Neural progenitor cell (in vitro differentiated cells): Measurements from ENCODE around the gene TNRC18. TPM values are rescaled to one million over a fixed set of nuclear protein-coding genes. Genes with fewer than 3 reads are reported as not detected.
A peak's percentile ranks its signal among the peaks of the same experiment; 100 is the strongest.
"Not testable (repeated sequence)": the region's sequence is repeated elsewhere in the genome, so short reads cannot be mapped to it uniquely, and the experiment has no call there.

ENCODE experiments used
- DNase-seq: peaks from one replicate; pipeline ENCODE4 v3.0.0-alpha.2; 2016; ENCODE audit warnings: low spot score
- H2AFZ ChIP-seq: fragments of 200-600 bp; sonication (generic); replicated peaks from 2 replicates; pipeline ENCODE4 v1.6.1; 2016; ENCODE audit warnings: antibody characterized with exemption
- H3F3A ChIP-seq: fragments of 200-600 bp; sonication (generic); 2 replicates; pipeline ENCODE4 v1.6.1; 2016; ENCODE audit warnings: antibody characterized with exemption, low read depth
- H3K27ac ChIP-seq: fragments of 200-600 bp; sonication (generic); 2 replicates; pipeline ENCODE4 v1.5.1; 2016; ENCODE audit warnings: mild to moderate bottlenecking
- H3K27me3 ChIP-seq: fragments of 200-600 bp; sonication (generic); 2 replicates; pipeline ENCODE4 v1.6.1; 2016; ENCODE audit warnings: mild to moderate bottlenecking, moderate library complexity
- H3K36me3 ChIP-seq: fragments of 200-600 bp; sonication (generic); 2 replicates; pipeline ENCODE4 v1.5.1; 2016
- H3K4me1 ChIP-seq: fragments of 200-600 bp; sonication (generic); 2 replicates; pipeline ENCODE4 v1.6.1; 2016; ENCODE audit warnings: mixed run types
- H3K4me2 ChIP-seq: fragments of 200-600 bp; sonication (generic); 2 replicates; pipeline ENCODE4 v1.6.1; 2016
- H3K4me3 ChIP-seq: fragments of 200-600 bp; sonication (generic); 2 replicates; pipeline ENCODE4 v1.5.1; 2016
- H3K79me2 ChIP-seq: fragments of 200-600 bp; sonication (generic); 2 replicates; pipeline ENCODE4 v1.6.1; 2016; ENCODE audit warnings: low read depth
- H3K9ac ChIP-seq: fragments of 200-600 bp; sonication (generic); 2 replicates; pipeline ENCODE4 v1.6.1; 2016
- H3K9me3 ChIP-seq: fragments of 200-600 bp; sonication (generic); 2 replicates; pipeline ENCODE4 v1.5.1; 2016; ENCODE audit warnings: low read depth
- H4K20me1 ChIP-seq: fragments of 200-600 bp; sonication (generic); 2 replicates; pipeline ENCODE4 v1.6.1; 2016; ENCODE audit warnings: low read depth
- H3K27ac Mint-ChIP-seq: 3 replicates; pipeline ENCODE4 v1.8.0; 2021; ENCODE audit warnings: mixed read lengths
- H3K27me3 Mint-ChIP-seq: 2 replicates; pipeline ENCODE4 v1.8.0; 2022; ENCODE audit warnings: low read depth, mild to moderate bottlenecking, inconsistent platforms, moderate library complexity, mixed read lengths; ENCODE audit not compliant: insufficient read depth
- H3K36me3 Mint-ChIP-seq: 3 replicates; pipeline ENCODE4 v1.8.0; 2021; ENCODE audit warnings: mixed read lengths
- H3K4me1 Mint-ChIP-seq: 3 replicates; pipeline ENCODE4 v1.8.0; 2021; ENCODE audit warnings: mixed read lengths
- H3K4me3 Mint-ChIP-seq: 3 replicates; pipeline ENCODE4 v1.8.0; 2021; ENCODE audit warnings: mild to moderate bottlenecking, moderate library complexity, mixed read lengths
- H3K9me3 Mint-ChIP-seq: 3 replicates; pipeline ENCODE4 v1.8.0; 2020; ENCODE audit warnings: mixed read lengths
- EZH2 ChIP-seq: fragments of 200-600 bp; sonication (generic); IDR thresholded peaks from 2 replicates; pipeline ENCODE4 v1.6.1; 2017; ENCODE audit warnings: antibody characterized with exemption, mild to moderate bottlenecking, moderate library complexity
- EZH2phosphoT487 ChIP-seq: fragments of 200-600 bp; sonication (generic); IDR thresholded peaks from 2 replicates; pipeline ENCODE4 v1.6.1; 2017; ENCODE audit warnings: antibody characterized with exemption
- total RNA-seq: library from RNA; depleted of rRNA; stranded (reverse); fragments of >200 nt; gene quantifications from 2 replicates; pipeline ENCODE4 v1.2.3, GENCODE V29; 2015; ENCODE audit warnings: low replicate concordance
- TF ChIP-seq, protein P1 (sequence below): fragments of 200-600 bp; sonication (generic); IDR thresholded peaks from 2 replicates; pipeline ENCODE4 v1.5.1; 2017; ENCODE audit warnings: antibody characterized with exemption, mild to moderate bottlenecking

Gene TNRC18
- total RNA-seq, 1 donor from 2014 or later = 16.1 TPM

DNA sequence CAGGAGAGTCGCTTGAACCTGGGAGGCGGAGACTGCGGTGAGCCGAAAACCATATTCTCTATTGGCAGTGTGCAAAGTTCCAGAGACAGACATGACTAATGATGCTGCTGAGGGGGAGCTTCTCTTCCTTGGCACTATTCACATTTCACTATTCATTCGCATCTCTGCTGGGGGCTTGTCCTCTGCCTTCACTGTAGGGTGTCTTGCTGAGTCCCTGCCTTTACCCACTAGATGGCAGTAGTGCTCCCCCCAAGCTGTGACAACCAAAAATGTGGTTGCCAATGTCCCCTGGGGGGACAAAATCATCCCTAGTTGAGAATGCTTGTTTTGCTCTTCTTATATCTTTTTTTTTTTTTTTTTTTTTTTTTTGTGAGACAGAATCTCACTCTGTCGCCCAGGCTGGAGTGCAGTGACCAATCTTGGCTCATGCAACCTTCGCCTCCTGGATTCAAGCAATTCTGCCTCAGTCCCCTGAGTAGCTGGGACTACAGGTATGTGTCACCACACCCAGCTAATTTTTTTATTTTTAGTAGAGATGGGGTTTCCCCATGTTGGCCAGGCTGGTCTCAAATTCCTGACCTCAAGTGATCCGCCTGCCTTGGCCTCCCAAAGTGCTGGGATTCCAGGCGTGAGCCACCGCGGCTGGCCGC lies 57.5 kb downstream of the TNRC18 start:
- not testable (repeated sequence) for H3K4me3 ChIP-seq, H3K79me2 ChIP-seq, H3K36me3 ChIP-seq, H3F3A ChIP-seq, H3K27ac Mint-ChIP-seq, H3K9me3 Mint-ChIP-seq, H3K27ac ChIP-seq, H3K9ac ChIP-seq, H3K27me3 Mint-ChIP-seq, H3K4me1 ChIP-seq, H3K4me2 ChIP-seq, H3K4me3 Mint-ChIP-seq, H3K9me3 ChIP-seq, H2AFZ ChIP-seq, H3K27me3 ChIP-seq
- peaks cover 11% of the 10 kb centered on the region for H3K4me1 Mint-ChIP-seq
- peak; percentile 82 for DNase-seq
- TF ChIP-seq, protein P1, sequence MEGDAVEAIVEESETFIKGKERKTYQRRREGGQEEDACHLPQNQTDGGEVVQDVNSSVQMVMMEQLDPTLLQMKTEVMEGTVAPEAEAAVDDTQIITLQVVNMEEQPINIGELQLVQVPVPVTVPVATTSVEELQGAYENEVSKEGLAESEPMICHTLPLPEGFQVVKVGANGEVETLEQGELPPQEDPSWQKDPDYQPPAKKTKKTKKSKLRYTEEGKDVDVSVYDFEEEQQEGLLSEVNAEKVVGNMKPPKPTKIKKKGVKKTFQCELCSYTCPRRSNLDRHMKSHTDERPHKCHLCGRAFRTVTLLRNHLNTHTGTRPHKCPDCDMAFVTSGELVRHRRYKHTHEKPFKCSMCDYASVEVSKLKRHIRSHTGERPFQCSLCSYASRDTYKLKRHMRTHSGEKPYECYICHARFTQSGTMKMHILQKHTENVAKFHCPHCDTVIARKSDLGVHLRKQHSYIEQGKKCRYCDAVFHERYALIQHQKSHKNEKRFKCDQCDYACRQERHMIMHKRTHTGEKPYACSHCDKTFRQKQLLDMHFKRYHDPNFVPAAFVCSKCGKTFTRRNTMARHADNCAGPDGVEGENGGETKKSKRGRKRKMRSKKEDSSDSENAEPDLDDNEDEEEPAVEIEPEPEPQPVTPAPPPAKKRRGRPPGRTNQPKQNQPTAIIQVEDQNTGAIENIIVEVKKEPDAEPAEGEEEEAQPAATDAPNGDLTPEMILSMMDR = peak; percentile 85
- H3K36me3 Mint-ChIP-seq = peaks cover 12% of the 10 kb centered on the region
- peaks cover 56% of the 10 kb centered on the region for H4K20me1 ChIP-seq

GRCh38 chr7:5363729-5364128 lies 59.9 kb downstream of the TNRC18 start:
- H3K36me3 ChIP-seq = no peaks in the 10 kb centered on the region
- H3K79me2 ChIP-seq = no peaks in the 10 kb centered on the region
- H4K20me1 ChIP-seq = peaks cover 39% of the 10 kb centered on the region
- H3K27ac ChIP-seq = no peak overlapping the region
- H3K27me3 ChIP-seq = no peaks in the 10 kb centered on the region
- TF ChIP-seq EZH2phosphoT487 (no peak), EZH2 (no peak)
- TF ChIP-seq, protein P1 = no peak
- Mint-ChIP-seq H3K4me1 (peaks cover 9% of the 10 kb centered on the region), H3K36me3 (peaks cover 22% of the 10 kb centered on the region), H3K27me3 (peaks cover 4% of the 10 kb centered on the region), H3K27ac (no peak overlapping the region), H3K9me3 (no peaks in the 10 kb centered on the region), H3K4me3 (no peak overlapping the region)
- H2AFZ ChIP-seq = no peak overlapping the region
- no peak overlapping the region for H3K4me3 ChIP-seq
- no peaks in the 10 kb centered on the region for H3K9me3 ChIP-seq
- DNase-seq = no peak
- no peaks in the 10 kb centered on the region for H3K4me1 ChIP-seq
- H3F3A ChIP-seq = no peaks in the 10 kb centered on the region
- no peak overlapping the region for H3K9ac ChIP-seq
- no peak overlapping the region for H3K4me2 ChIP-seq

DNA sequence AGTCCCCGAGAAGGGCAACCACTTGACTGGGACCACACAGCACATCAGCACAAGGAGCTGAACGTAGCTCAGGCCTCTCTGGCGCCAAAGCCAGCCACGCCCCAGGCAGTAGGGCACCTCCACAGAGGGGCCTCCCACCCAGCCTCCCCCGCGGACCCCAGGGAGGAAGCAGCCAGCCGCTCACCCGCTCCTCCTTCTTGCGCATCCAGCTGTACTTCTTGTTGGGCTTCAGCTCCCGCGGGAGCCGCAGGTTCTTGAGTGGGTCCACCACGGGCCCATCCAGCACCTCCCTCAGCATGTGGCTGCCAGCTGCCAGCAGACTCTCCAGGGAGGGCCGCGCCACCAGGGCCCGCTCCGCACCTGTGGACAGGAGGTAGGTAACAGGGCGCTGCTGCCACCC lies 61.2 kb downstream of the TNRC18 start:
- H3K9me3 ChIP-seq = no peaks in the 10 kb centered on the region
- no peak overlapping the region for H3K4me3 Mint-ChIP-seq
- no peak overlapping the region for H3K4me2 ChIP-seq
- no peaks in the 10 kb centered on the region for H3K27me3 ChIP-seq
- no peak overlapping the region for H3K9ac ChIP-seq
- H4K20me1 ChIP-seq = peaks cover 31% of the 10 kb centered on the region
- peaks cover 8% of the 10 kb centered on the region for H3K4me1 Mint-ChIP-seq
- no peak for DNase-seq
- no peaks in the 10 kb centered on the region for H3K9me3 Mint-ChIP-seq
- peaks cover 6% of the 10 kb centered on the region for H3K27me3 Mint-ChIP-seq
- H3K4me1 ChIP-seq = no peaks in the 10 kb centered on the region
- H3K27ac Mint-ChIP-seq = no peak overlapping the region
- H3K4me3 ChIP-seq = no peak overlapping the region
- H3K36me3 Mint-ChIP-seq = peaks cover 30% of the 10 kb centered on the region
- no peaks in the 10 kb centered on the region for H3F3A ChIP-seq
- no peaks in the 10 kb centered on the region for H3K79me2 ChIP-seq
- H3K36me3 ChIP-seq = no peaks in the 10 kb centered on the region
- TF ChIP-seq EZH2 = no peak
- TF ChIP-seq, protein P1 = no peak
- no peak for TF ChIP-seq EZH2phosphoT487
- H3K27ac ChIP-seq = no peak overlapping the region
- no peak overlapping the region for H2AFZ ChIP-seq
